ENCODE data around the gene HTR1E. TPM values are rescaled to one million over a fixed set of nuclear protein-coding genes. Genes with fewer than 3 reads are reported as not detected.

The HTR1E gene
- total and polyA plus RNA-seq, 12 donors: 0.13 to 0.22 TPM; not detected in 10

DNA sequence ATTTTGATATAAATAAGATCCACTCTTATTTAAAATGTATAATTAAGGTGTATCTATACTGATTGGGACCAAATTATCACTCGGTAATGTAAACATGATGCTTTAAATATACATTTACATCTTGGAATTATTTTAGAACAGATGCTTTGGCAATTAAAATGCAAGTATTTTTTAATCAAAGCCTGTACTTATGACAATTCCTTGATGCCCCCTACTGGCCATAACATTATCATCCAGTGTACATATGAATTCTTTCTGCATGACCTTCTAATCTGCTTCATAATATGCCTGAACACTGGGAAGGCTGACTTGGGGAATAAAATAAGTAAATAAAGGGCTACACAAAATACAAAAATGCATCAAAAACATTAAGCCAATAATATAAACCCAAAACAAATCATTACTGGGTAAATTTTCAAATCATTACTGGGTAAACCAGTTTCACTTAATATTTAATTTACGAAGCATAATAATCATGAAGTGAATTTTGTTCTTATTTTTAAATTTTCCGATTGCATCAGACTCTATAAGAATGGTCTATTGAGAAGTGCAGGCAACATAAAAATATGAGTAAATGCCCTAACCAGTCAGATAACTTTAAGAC is 92.5 kb downstream of the HTR1E start:
- no peaks in the 10 kb centered on the region for H3K27me3 ChIP-seq
- no peaks in the 10 kb centered on the region for H3K9me3 ChIP-seq (replicated peaks in 1 of 3)
- intact Hi-C loops (cut with DNase I): no loop called here
- H3K36me3 ChIP-seq (replicated peaks in 1 of 2): no peaks in the 10 kb centered on the region
- TF ChIP-seq POLR2A (IDR thresholded peaks at IDR 0.05) (no peak), CTCF (IDR thresholded peaks at IDR 0.05) (peak; percentile 28 to 69 (median 47))
- no peak overlapping the region for H3K4me3 ChIP-seq
- no peak overlapping the region for H3K27ac ChIP-seq
- H3K4me1 ChIP-seq (replicated peaks in 1 of 2): no peaks in the 10 kb centered on the region
- 62 to 78% (median 63%) methylated on average over 3 of the region's 3 CpGs for WGBS, 4 donors
- peak in 2 of 7 donors; percentile 7 to 25 for DNase-seq

- intact Hi-C loops (cut with DNase I): no loop called here
- Histone ChIP-seq H3K4me3 (no peak overlapping the region), H3K27me3 (no peaks in the 10 kb centered on the region), H3K36me3 (replicated peaks in 1 of 2) (no peaks in the 10 kb centered on the region), H3K27ac (no peak overlapping the region), H3K4me1 (replicated peaks in 1 of 2) (no peaks in the 10 kb centered on the region), H3K9me3 (replicated peaks in 1 of 3) (no peaks in the 10 kb centered on the region)
- TF ChIP-seq CTCF (IDR thresholded peaks at IDR 0.05) (no peak), POLR2A (IDR thresholded peaks at IDR 0.05) (no peak)
- DNase-seq: no peak
- 85 to 90% (median 88%) methylated on average over 4 of the region's 4 CpGs for WGBS, 4 donors
Observed at GRCh38 chr6:87040729-87041128, 103.4 kb downstream of the HTR1E start.

DNA sequence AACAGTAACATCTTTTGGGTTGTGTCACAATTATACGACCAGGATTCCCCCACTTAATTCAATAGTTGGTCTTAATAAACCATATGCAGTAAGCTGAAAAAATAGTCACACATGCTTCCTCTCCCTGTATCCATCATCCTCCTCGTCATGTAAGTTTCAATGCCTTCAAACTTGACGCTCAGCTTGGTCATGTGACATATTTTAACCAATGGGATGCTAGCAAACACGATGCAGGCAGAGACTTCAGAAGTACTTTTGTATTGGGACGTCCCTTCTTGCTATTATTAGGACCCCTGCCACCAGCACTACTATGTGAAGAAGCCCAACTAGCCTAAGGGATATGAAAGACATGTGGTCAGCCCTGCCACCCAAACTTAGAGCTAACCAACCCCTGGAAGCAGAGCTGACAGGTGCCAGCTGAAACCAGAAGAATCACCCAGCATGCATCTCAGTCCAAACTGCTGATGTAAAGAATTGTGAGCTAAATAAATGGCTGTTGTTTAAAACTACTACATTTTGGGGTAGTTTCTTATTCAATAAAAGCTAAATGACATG is 108.3 kb downstream of the HTR1E start:
- H3K36me3 ChIP-seq (replicated peaks in 1 of 2): no peaks in the 10 kb centered on the region
- H3K4me1 ChIP-seq (replicated peaks in 1 of 2): no peaks in the 10 kb centered on the region
- WGBS, 4 donors: 45 to 63% (median 54%) methylated on average over 5 of the region's 5 CpGs
- TF ChIP-seq CTCF (IDR thresholded peaks at IDR 0.05) (no peak), POLR2A (IDR thresholded peaks at IDR 0.05) (no peak)
- H3K27ac ChIP-seq: no peak overlapping the region
- DNase-seq: no peak
- H3K27me3 ChIP-seq: no peaks in the 10 kb centered on the region
- no peak overlapping the region for H3K4me3 ChIP-seq
- no peaks in the 10 kb centered on the region for H3K9me3 ChIP-seq (replicated peaks in 1 of 3)
- intact Hi-C loops (cut with DNase I): no loop called here

GRCh38 chr6:87049779-87050178 is 112.5 kb downstream of the HTR1E start:
- Histone ChIP-seq H3K4me3 (no peak overlapping the region), H3K27ac (no peak overlapping the region), H3K27me3 (no peaks in the 10 kb centered on the region), H3K4me1 (replicated peaks in 1 of 2) (no peaks in the 10 kb centered on the region), H3K9me3 (replicated peaks in 1 of 3) (no peaks in the 10 kb centered on the region), H3K36me3 (replicated peaks in 1 of 2) (no peaks in the 10 kb centered on the region)
- WGBS, 4 donors: 92 to 97% (median 96%) methylated on average over 1 of the region's 1 CpG
- DNase-seq: no peak
- intact Hi-C loops (cut with DNase I): no loop called here
- TF ChIP-seq CTCF (IDR thresholded peaks at IDR 0.05): no peak
- TF ChIP-seq POLR2A (IDR thresholded peaks at IDR 0.05): no peak
